Measurements from ENCODE around the gene RASGRF1.

The RASGRF1 gene

DNA sequence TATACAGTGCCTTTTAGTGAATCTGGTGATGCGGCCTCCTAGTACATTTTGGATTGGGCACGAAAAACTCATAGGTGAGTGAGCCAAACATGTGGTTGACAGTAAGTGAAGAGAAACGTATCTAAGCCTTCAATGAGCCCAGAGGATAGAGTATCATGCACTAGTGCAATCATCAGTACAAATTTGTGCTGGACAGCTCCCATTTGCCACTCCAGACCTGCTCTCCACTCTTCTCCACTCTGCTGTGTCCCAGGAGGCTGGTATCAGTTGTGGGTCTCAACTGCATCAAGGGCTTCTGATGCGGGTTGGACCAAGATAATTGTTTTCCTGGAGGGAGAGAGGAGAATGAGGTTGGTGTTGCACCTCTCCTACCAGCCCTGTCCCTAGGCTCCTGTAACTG is 9.1 kb upstream of the RASGRF1 start:
- H3K14ac ChIP-seq (ENCODE audit: low read length in 2 of 2), result no peak overlapping the region
- H3K4ac ChIP-seq (ENCODE audit: low read depth in 1 of 2, low read length in 2 of 2), result no peak overlapping the region
- no peak overlapping the region for H2AK5ac ChIP-seq (ENCODE audit: low read length, severe bottlenecking)
- H2BK12ac ChIP-seq (ENCODE audit: low read length in 2 of 2), result no peak overlapping the region
- H3K27me3 ChIP-seq (ENCODE audit: control insufficient read depth in 1 of 2, insufficient read depth in 1 of 2, low read length in 2 of 2), result peaks cover 39 to 72% of the 10 kb centered on the region in 2 experiments
- no peak overlapping the region for H3K27ac ChIP-seq (ENCODE audit: low read length, poor library complexity, severe bottlenecking)
- H2BK5ac ChIP-seq (ENCODE audit: low read depth, low read length, poor library complexity, severe bottlenecking), result no peak overlapping the region
- H4K8ac ChIP-seq (ENCODE audit: low read length), result no peak overlapping the region
- H3K23ac ChIP-seq (ENCODE audit: low read length in 2 of 2), result no peak overlapping the region
- no peak overlapping the region for H3K4me3 ChIP-seq (ENCODE audit: insufficient read depth in 1 of 2, low read depth in 1 of 2, low read length in 2 of 2)
- H2AFZ ChIP-seq (ENCODE audit: low read depth, low read length), result no peak overlapping the region
- peak; percentile 5 for DNase-seq
- no peak overlapping the region for H3K9ac ChIP-seq (ENCODE audit: low read length)
- no peaks in the 10 kb centered on the region for H3K36me3 ChIP-seq (ENCODE audit: control insufficient read depth in 1 of 2, insufficient read depth in 2 of 2, low read depth in 1 of 2, low read length in 2 of 2)
- no peak overlapping the region for H2BK120ac ChIP-seq (ENCODE audit: low read depth, low read length)
- no peaks in the 10 kb centered on the region for H3K4me1 ChIP-seq (ENCODE audit: control insufficient read depth, insufficient read depth, low read depth, low read length)
- no peak overlapping the region for H4K91ac ChIP-seq (ENCODE audit: low read length)
- H3K18ac ChIP-seq (ENCODE audit: low read depth in 1 of 2, low read length in 2 of 2), result no peak overlapping the region
- H3K79me1 ChIP-seq (replicated peaks; ENCODE audit: low read length, poor library complexity, severe bottlenecking), result no peaks in the 10 kb centered on the region
- H3K9me3 ChIP-seq (ENCODE audit: control insufficient read depth, low read length), result peaks cover 8% of the 10 kb centered on the region
- H2BK15ac ChIP-seq (ENCODE audit: low read depth, poor library complexity, severe bottlenecking), result no peak overlapping the region
- 67% methylated on average over 3 of the region's 4 CpGs for WGBS
- H3K4me2 ChIP-seq (ENCODE audit: low read length, poor library complexity, severe bottlenecking), result no peak overlapping the region

DNA sequence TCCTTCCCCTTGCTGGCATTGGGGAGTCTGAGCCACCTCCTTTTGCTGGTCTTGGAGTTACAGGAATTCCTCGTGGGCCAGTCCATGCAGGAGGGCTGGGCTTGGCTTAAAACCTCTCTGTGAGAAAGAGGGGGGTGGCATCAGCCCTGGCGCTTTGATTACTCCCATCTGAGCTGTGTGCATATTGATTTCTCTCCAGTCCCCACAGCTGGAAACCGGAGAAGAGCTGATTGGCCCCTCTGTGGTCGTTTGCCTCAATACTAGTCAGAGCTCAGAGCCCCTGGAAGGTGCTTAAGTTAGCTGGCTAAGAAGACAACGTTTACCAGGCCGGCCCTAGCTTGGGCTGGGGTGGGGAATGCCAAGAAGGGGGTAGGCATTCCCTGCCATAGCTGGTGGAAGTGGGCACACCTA is 4.0 kb upstream of the RASGRF1 start:
- no peak overlapping the region for H3K4ac ChIP-seq (ENCODE audit: low read depth in 1 of 2, low read length in 2 of 2)
- no peak overlapping the region for H3K9ac ChIP-seq (ENCODE audit: low read length)
- H3K27me3 ChIP-seq (ENCODE audit: control insufficient read depth in 1 of 2, insufficient read depth in 1 of 2, low read length in 2 of 2), result peaks cover 67 to 88% of the 10 kb centered on the region in 2 experiments
- H2BK12ac ChIP-seq (ENCODE audit: low read length in 2 of 2), result no peak overlapping the region
- H3K27ac ChIP-seq (ENCODE audit: low read length, poor library complexity, severe bottlenecking), result no peak overlapping the region
- H2BK15ac ChIP-seq (ENCODE audit: low read depth, poor library complexity, severe bottlenecking), result no peak overlapping the region
- WGBS, result 37% methylated on average over 6 of the region's 6 CpGs
- H3K36me3 ChIP-seq (ENCODE audit: control insufficient read depth in 1 of 2, insufficient read depth in 2 of 2, low read depth in 1 of 2, low read length in 2 of 2), result no peaks in the 10 kb centered on the region
- H3K23ac ChIP-seq (ENCODE audit: low read length in 2 of 2), result no peak overlapping the region
- no peak for DNase-seq
- no peak overlapping the region for H2BK120ac ChIP-seq (ENCODE audit: low read depth, low read length)
- no peak overlapping the region for H4K91ac ChIP-seq (ENCODE audit: low read length)
- H3K14ac ChIP-seq (ENCODE audit: low read length in 2 of 2), result no peak overlapping the region
- no peak overlapping the region for H3K4me2 ChIP-seq (ENCODE audit: low read length, poor library complexity, severe bottlenecking)
- H3K18ac ChIP-seq (ENCODE audit: low read depth in 1 of 2, low read length in 2 of 2), result no peak overlapping the region
- no peak overlapping the region for H4K8ac ChIP-seq (ENCODE audit: low read length)
- H2AFZ ChIP-seq (ENCODE audit: low read depth, low read length), result no peak overlapping the region
- no peak overlapping the region for H2BK5ac ChIP-seq (ENCODE audit: low read depth, low read length, poor library complexity, severe bottlenecking)
- no peaks in the 10 kb centered on the region for H3K9me3 ChIP-seq (ENCODE audit: control insufficient read depth, low read length)
- H3K4me3 ChIP-seq (ENCODE audit: insufficient read depth in 1 of 2, low read depth in 1 of 2, low read length in 2 of 2), result no peak overlapping the region
- H3K4me1 ChIP-seq (ENCODE audit: control insufficient read depth, insufficient read depth, low read depth, low read length), result peaks cover 20% of the 10 kb centered on the region
- H3K79me1 ChIP-seq (replicated peaks; ENCODE audit: low read length, poor library complexity, severe bottlenecking), result no peaks in the 10 kb centered on the region
- no peak overlapping the region for H2AK5ac ChIP-seq (ENCODE audit: low read length, severe bottlenecking)

- Histone ChIP-seq H3K9me3 (ENCODE audit: control insufficient read depth, low read length) (no peaks in the 10 kb centered on the region), H2BK120ac (ENCODE audit: low read depth, low read length) (no peak overlapping the region), H4K8ac (ENCODE audit: low read length) (no peak overlapping the region), H2AFZ (ENCODE audit: low read depth, low read length) (no peak overlapping the region), H3K27me3 (ENCODE audit: control insufficient read depth in 1 of 2, insufficient read depth in 1 of 2, low read length in 2 of 2) (peaks cover 73 to 95% of the 10 kb centered on the region in 2 experiments), H3K36me3 (ENCODE audit: control insufficient read depth in 1 of 2, insufficient read depth in 2 of 2, low read depth in 1 of 2, low read length in 2 of 2) (no peaks in the 10 kb centered on the region), H2BK5ac (ENCODE audit: low read depth, low read length, poor library complexity, severe bottlenecking) (no peak overlapping the region), H2BK15ac (ENCODE audit: low read depth, poor library complexity, severe bottlenecking) (no peak overlapping the region), H3K4me1 (ENCODE audit: control insufficient read depth, insufficient read depth, low read depth, low read length) (peaks cover 24% of the 10 kb centered on the region), H2AK5ac (ENCODE audit: low read length, severe bottlenecking) (no peak overlapping the region), H3K4ac (ENCODE audit: low read depth in 1 of 2, low read length in 2 of 2) (no peak overlapping the region), H3K23ac (ENCODE audit: low read length in 2 of 2) (no peak overlapping the region), H3K79me1 (replicated peaks; ENCODE audit: low read length, poor library complexity, severe bottlenecking) (no peaks in the 10 kb centered on the region), H3K18ac (ENCODE audit: low read depth in 1 of 2, low read length in 2 of 2) (no peak overlapping the region), H4K91ac (ENCODE audit: low read length) (no peak overlapping the region), H2BK12ac (ENCODE audit: low read length in 2 of 2) (no peak overlapping the region), H3K4me2 (ENCODE audit: low read length, poor library complexity, severe bottlenecking) (no peak overlapping the region), H3K27ac (ENCODE audit: low read length, poor library complexity, severe bottlenecking) (no peak overlapping the region), H3K9ac (ENCODE audit: low read length) (no peak overlapping the region), H3K4me3 (ENCODE audit: insufficient read depth in 1 of 2, low read depth in 1 of 2, low read length in 2 of 2) (no peak overlapping the region), H3K14ac (ENCODE audit: low read length in 2 of 2) (no peak overlapping the region)
- WGBS, result 59% methylated on average over 8 of the region's 8 CpGs
- no peak for DNase-seq
Observed at GRCh38 chr15:79093352-79093935, 2.9 kb upstream of the RASGRF1 start.

GRCh38 chr15:79092382-79092781 is 1.8 kb upstream of the RASGRF1 start:
- H2AFZ ChIP-seq (ENCODE audit: low read depth, low read length), result no peak overlapping the region
- no peak overlapping the region for H2AK5ac ChIP-seq (ENCODE audit: low read length, severe bottlenecking)
- no peak overlapping the region for H3K4ac ChIP-seq (ENCODE audit: low read depth in 1 of 2, low read length in 2 of 2)
- no peak overlapping the region for H3K18ac ChIP-seq (ENCODE audit: low read depth in 1 of 2, low read length in 2 of 2)
- H4K91ac ChIP-seq (ENCODE audit: low read length), result no peak overlapping the region
- peak overlapping the region in 1 of 2 experiments; percentile 58 for H3K14ac ChIP-seq (ENCODE audit: low read length in 2 of 2)
- H3K27me3 ChIP-seq (ENCODE audit: control insufficient read depth in 1 of 2, insufficient read depth in 1 of 2, low read length in 2 of 2), result peaks cover 84 to 96% of the 10 kb centered on the region in 2 experiments
- H3K27ac ChIP-seq (ENCODE audit: low read length, poor library complexity, severe bottlenecking), result no peak overlapping the region
- no peak for DNase-seq
- no peaks in the 10 kb centered on the region for H3K36me3 ChIP-seq (ENCODE audit: control insufficient read depth in 1 of 2, insufficient read depth in 2 of 2, low read depth in 1 of 2, low read length in 2 of 2)
- H3K4me1 ChIP-seq (ENCODE audit: control insufficient read depth, insufficient read depth, low read depth, low read length), result peaks cover 24% of the 10 kb centered on the region
- no peak overlapping the region for H3K4me3 ChIP-seq (ENCODE audit: insufficient read depth in 1 of 2, low read depth in 1 of 2, low read length in 2 of 2)
- H3K79me1 ChIP-seq (replicated peaks; ENCODE audit: low read length, poor library complexity, severe bottlenecking), result no peaks in the 10 kb centered on the region
- H3K4me2 ChIP-seq (ENCODE audit: low read length, poor library complexity, severe bottlenecking), result no peak overlapping the region
- H3K9me3 ChIP-seq (ENCODE audit: control insufficient read depth, low read length), result no peaks in the 10 kb centered on the region
- H2BK5ac ChIP-seq (ENCODE audit: low read depth, low read length, poor library complexity, severe bottlenecking), result no peak overlapping the region
- 79% methylated on average over 2 of the region's 2 CpGs for WGBS
- H3K23ac ChIP-seq (ENCODE audit: low read length in 2 of 2), result no peak overlapping the region
- H3K9ac ChIP-seq (ENCODE audit: low read length), result no peak overlapping the region
- no peak overlapping the region for H2BK12ac ChIP-seq (ENCODE audit: low read length in 2 of 2)
- no peak overlapping the region for H4K8ac ChIP-seq (ENCODE audit: low read length)
- no peak overlapping the region for H2BK15ac ChIP-seq (ENCODE audit: low read depth, poor library complexity, severe bottlenecking)
- no peak overlapping the region for H2BK120ac ChIP-seq (ENCODE audit: low read depth, low read length)
